Measurements from ENCODE around the gene C3orf38.
"Not testable (repeated sequence)": the region's sequence is repeated elsewhere in the genome, so short reads cannot be mapped to it uniquely, and the experiment has no call there.

Gene C3orf38

DNA sequence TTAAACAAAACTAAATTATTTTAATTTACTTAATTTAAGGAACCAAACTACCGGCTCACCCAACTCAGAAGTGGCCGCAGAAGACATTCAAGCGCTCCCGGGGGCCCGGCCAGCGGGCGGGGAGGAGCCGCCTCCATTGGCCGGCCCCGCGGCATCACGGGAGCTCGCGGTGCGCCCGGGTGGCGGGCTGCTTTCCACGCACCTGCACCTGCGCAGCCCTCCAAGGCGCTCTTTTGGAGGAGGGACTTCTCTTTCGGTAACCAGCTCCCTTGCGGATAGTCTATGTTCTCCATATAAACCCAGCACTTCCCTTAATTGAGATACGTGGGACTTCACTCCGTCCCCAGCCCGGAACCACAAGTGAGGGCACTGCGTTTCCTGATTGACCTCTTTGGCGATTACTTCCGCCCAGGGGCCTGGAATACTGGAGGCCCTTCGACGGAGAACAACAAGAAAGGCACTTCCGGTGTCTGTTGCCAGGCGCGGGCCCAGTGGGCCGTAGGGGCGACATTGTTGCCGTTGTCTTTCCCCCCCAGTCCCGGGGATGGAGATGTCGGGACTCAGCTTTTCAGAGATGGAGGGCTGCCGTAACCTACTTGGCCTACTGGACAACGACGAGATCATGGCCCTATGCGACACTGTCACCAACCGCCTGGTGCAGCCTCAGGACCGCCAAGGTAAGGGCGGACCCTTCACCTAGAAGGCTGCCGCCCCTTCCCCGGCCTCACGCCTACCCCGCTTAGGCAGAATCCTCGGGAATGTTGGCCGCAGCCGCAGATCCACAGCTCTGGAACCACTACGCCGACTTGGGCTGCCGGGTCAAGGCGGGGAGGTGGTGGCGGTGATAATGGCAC, at the start of gene C3orf38:
TSS of gene C3orf38 (plus strand) at position 451 of the 854 bp plus-strand sequence. CDS start at position 545, 94 bp downstream.
- DNase-seq (ENCODE audit: low read depth in 2 of 2) = peak; percentile 56 to 57

DNA sequence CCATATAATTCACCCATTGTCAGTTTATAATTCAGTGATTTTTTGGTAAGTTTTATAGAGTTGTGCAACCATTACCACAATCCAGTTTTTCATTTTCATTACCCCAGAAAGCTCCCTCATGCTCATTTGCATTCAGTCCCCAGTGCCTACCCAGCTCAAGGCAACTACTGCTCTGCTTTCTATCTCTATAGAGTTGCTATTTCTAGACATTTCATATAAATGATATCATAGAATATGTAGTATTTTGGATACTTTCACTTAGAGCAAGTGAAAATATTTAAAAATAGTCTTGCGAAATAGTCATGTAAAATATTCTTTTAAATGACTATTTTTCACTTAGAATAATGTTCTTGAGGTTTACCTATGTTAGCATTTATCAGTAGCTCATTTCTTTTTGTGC, 48.6 kb upstream of the C3orf38 start:
- DNase-seq (ENCODE audit: low read depth in 2 of 2) = no peak

DNA sequence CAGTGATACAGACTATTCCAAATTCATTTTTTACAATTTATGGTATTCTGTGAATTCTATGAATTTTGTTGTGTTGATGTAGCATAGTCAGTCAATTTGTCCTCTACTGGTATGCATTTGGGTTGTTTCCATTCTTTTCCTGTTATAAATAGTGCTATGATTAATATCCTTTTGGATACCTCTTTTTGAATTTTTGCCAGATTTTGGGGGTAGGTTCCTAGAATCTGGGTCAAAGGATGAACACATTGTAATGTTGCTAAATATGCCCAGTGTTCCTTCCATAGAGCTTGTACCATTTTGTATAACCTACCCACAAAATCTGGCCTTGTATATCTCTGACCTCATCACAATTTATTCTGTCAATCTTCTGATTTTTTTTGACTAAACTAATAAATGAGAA, 44.4 kb upstream of the C3orf38 start:
- DNase-seq (ENCODE audit: low read depth in 2 of 2) = no peak

DNA sequence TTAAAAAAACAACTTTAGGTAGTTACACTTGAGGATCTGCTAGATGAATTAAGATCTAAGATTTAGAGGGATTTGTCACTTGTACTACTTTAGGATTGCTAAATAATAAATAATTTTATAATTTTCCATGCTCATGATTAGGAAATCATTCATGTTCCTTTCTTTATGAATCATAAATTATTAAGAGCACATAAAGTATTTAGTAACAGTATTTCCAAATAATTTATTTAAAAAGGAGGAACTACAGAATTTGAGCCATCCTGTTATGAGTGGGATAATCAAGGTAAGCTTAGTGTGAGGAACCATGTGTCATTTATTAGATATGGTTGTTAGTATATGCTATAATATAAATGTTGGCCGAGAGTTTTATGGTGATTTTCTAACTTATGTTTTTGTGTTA, 37.5 kb upstream of the C3orf38 start:
- no peak for DNase-seq (ENCODE audit: low read depth in 2 of 2)

DNA sequence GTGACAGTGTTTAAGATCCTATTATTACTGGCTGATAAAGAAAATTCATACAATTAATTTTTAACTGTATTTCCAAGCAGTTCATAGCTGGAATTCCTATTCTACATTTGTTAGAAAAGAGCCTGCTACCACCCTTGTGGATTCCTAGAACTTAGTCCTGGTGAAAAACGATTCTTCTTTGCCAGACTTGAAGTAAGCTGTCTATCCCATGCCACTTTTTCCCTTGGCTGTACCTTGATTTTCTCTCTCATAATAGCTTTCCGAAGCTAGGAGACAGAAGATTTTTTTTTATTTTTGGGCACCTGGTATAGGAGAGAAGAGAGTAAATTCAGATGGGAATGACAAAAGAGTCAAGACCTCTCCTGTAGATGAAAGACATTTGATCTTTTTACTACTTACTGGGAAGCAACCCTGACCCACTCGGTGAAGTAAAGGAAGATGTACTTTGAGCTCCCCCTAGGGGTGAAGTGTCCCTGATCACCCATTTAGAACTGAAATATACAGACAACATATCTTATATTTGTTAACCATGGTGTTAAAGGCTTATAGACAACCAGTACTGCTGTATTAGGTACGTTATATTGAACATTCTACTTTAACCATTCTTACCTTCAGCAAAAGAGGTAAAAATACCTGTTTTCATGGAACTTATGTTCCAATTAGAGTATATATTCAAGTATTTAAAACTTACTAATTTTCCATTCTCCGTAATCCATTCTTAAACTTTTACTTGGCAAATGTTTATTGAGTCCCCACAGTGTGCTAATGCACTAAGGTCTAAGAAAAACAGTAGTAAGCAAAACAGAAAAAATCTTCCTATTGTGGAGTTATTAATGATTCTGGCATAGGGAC, 36.2 kb upstream of the C3orf38 start:
- DNase-seq (ENCODE audit: low read depth in 2 of 2) = peak; percentile 9 to 49

DNA sequence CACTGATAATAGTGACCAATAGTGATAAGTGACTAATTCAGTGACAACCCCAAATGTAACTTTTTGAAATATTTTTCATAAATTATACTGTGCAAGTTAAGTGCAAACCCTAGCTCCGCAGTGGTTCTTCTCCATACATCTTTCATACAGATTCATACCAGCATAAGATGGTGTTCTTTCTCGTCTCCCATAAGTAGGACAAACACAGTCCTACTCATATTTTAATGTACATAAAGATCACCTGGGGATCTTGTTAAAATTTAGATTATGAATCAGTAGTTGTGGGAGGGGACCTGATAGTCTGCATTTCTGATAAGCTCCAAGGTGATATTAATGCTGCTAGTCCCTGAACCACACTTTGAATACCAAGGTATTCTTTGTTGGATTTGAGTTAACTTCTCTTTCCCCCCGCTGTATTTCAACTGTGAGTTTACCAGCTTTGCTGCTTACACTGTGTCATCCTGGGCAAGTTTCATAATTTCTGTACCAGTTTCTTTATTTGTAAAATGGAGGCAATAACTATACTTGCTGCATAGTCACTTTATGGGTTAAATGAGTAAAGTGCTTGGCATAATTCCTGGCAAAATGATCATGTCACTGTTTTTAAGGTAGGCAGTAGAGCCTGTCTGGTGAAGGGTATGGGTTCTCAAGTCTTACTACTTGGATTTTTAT, 34.7 kb upstream of the C3orf38 start:
- no peak for DNase-seq (ENCODE audit: low read depth in 2 of 2)

DNA sequence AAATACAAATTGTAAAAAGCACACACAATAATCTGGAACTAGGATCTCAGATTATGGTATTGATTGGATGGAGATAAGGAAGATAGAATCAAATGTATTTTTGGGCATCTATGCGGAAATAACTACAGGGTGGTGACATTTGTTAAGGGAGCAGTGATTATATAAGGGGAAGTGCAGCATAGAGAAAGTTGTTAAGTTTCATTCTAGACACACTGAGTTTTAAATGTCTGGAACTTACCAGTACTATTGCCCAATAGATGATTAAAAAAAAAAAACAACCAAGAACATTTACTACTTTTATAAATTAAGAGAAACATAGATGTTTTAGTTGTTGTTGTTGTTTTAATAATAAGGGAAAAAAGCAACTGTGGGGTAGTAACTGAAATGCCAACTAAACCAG, 32.1 kb upstream of the C3orf38 start:
- DNase-seq (ENCODE audit: low read depth in 2 of 2) = no peak

DNA sequence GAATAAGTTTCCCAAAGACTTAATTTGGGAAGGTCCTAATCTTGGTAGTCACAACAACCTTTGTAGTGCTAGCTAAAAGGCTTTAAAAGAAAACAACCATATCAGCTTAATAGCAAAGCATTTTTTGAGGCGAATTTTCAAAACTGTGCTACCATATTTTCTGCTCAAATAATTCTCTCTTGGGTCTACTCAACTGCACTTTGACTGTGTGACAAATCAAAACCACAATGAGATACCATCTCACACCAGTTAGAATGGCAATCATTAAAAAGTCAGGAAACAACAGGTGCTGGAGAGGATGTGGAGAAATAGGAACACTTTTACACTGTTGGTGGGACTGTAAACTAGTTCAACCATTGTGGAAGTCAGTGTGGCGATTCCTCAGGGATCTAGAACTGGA, 31.2 kb upstream of the C3orf38 start:
- DNase-seq (ENCODE audit: low read depth in 2 of 2) = not testable (repeated sequence)

DNA sequence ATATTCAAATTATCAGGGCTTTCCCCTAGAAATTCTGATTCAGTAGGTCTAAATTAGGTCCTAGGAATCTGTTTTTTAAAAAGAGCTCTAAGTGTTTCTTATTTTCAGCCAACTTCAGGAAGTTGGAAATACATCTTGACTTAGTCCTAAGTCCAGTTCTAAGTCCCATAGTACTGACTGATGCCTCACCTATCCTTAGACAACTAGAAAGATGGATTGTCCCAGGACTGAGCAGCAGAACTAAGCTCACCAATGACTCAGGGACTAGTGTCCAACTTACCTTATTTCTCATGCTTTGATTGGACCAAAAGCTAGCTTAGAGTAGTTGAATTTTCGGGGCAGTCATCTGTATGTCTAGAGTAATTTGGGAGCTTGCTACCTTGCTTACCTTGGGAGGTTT, 26.2 kb upstream of the C3orf38 start:
- DNase-seq (ENCODE audit: low read depth in 2 of 2) = no peak

DNA sequence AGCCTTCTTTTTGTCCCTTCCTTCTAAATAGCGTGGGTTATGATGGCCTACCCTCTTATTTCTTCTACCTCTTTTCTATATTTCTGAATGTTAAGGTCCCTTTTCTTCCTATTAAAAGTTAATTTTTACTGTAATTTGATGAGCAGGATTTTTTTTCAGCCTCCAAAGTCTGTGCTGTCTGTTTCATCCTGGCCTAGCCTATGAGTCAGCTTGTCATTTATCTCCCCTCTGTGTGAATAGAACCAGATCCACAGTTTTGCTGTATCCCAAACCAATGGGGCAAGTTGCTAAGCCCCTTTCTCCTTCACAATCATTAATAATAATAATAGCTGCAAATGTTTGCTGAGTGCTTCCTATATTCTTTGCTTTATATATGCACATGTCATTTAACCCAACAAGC, 18.1 kb upstream of the C3orf38 start:
- no peak for DNase-seq (ENCODE audit: low read depth in 2 of 2)

DNA sequence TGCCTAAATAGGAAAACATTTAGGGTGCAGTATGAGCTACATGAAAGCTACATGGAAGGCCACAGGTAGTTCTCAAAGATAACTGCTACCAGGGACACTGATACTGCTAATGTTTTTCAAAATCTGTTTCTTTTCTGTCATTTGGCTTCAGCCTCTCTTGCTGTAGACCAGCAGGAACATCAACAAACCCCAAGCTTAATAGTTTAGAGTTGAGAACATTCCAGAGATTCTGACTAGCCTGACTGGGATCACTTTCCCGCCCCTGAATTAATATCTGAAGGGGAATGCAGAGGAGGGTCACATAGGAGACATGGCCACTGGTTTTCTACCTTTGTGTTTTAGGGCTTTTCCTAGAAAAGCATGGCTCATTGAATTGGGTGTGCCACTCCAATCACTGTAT, 16.9 kb upstream of the C3orf38 start:
- DNase-seq (ENCODE audit: low read depth in 2 of 2) = no peak

DNA sequence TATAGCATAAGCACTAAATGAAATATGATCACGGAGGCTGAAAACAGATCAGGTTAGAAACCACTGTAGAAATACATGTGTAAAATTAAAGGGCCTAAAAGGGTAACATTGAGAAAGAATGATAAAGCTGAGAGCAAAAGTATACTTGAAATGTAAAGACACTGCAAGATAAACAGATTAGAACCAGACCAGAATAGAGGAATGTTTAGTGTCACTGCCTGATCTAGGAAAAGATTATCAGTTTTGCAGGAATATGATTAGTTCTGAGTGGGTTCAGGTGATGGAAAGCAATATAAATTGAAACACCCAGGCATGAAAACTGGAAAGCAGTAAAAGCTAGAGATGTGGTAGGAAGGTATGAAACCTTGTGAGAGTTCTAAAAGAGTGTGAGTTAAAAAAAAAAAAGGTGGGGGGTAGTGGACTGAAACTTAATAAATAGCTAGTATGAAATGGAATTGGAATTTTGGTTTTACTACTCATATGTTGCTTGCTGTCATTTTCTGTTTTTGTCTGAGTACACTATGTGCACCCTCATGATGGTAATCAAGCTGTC, 16.0 kb upstream of the C3orf38 start:
- DNase-seq (ENCODE audit: low read depth in 2 of 2) = no peak

DNA sequence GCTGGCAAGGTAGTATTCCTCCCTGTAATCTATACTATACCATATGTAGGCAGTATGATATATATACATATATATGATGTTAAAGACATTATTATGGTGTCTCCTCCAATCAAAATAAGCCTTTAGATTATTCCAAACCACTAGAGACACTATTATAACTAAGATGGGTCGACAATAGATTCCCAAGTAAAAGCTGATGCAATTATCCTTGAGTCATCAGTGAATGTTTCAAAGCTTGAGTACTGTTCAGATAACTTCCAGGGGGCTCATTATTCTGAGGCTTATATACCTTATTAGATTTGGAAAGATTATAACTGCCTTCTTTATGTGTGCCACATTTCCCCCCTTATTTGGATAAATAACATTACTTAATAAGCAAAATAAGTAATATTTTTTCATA, 11.9 kb upstream of the C3orf38 start:
- DNase-seq (ENCODE audit: low read depth in 2 of 2) = no peak

DNA sequence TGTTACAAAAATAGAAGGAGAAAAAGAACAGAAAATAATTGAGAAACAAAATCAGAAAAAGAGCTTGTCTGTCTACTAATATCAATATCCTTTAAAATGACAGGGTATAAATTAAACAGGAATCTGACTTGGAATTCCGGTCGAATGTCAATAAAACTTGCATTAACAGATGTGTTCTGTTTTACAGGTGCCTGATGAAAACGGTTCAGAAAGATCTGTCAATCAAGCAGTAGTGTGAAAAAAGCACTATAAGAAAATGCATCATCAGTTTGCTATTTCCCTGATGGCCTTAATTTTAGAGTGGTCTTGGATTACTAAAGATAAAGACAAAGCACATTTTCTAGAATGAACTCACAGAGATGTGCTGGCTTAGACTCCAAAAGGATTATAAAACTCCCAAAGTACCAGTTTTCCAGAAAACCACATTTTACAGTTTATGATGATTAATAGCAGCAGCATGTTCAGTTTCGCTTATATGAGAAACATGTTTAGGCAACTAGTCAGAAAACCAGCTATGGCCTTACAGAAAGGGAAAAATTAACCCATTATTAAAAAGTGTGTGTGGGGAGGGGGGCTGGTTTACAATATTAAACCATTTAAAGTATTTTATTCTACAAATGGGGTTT, 8.2 kb upstream of the C3orf38 start:
- no peak for DNase-seq (ENCODE audit: low read depth in 2 of 2)

DNA sequence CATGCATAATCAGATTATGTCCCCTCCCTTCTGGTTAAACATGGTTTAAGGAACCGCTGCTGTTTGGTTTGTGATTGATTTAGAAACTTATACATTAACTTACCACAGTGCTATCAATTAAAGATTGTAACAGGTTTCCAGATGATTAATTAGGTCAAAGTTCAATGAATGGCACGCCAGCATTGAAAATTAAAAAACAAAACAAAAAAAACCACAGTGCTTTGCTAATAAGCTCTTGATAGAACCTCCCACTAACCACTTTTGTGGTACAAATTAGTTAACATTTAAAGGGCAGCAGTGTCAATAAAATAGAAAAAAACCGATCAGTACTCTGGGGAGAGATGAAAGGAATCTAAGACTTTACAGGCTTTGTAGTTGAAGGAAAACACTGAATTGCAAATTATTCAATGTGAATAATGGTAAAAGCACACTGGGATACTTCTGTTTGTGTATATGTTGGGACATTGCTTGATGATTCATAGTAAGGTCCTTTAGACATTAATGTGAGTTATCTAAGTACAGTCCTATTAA, 7.6 kb upstream of the C3orf38 start:
- DNase-seq (ENCODE audit: low read depth in 2 of 2) = no peak

DNA sequence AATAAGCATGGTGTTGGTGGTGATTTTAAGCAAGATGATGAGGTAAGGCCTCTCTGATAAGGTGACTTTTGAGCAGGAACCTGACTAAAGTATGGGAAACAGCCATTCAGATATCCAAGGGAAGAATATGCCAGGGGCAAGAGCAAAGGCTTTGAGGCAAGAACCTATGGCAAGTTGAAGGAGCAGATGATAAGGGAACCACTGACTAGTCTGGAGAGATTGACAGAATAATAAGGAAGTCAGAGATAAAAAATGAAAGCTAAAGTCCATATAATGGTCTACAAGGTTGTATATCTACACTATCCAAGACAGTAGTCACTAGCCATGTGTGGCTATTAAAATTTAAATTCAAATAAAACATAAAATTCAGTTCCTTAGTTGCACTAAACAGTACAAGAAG, 2.5 kb upstream of the C3orf38 start:
- DNase-seq (ENCODE audit: low read depth in 2 of 2) = no peak

DNA sequence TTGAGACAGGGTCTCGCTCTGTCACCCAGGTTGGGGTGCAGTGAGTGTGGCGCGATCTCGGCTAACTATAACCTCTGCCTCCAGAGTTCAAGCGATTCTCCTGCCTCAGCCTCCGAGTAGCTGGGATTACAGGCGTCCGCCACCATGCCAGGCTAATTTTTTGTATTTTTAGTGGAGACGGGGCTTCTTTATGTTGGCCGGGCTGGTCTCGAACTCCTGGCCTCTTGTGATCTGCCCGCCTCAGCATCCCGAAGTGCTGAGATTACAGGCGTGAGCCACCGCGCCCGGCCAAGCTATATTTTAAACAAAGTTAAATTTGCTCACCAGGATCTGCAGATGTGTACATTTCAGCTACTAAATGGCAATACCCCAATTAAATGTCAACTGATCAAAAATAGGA, 1.1 kb upstream of the C3orf38 start:
- DNase-seq (ENCODE audit: low read depth in 2 of 2) = no peak

DNA sequence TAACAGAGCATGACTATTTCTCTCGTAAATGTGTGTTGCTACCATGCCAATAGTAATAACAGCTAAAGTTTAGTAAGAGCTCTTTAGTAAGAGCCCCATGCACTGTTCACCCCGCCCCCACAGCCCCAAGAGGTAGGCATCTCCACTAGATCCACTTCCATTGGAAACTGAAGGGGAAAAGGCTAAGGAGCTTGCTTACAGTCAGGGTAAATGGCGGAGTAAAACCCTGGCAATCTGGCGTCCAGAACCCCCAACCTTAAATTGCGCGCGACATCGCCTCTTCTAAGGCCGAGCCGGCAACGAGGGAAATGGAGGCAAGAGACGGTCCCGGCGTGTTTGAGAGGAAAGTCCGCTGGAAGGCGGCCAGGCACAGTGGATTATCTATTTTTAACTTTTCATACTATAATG, 654 bp upstream of the C3orf38 start:
- DNase-seq (ENCODE audit: low read depth in 2 of 2) = peak in 1 of 2 donors; percentile 38

DNA sequence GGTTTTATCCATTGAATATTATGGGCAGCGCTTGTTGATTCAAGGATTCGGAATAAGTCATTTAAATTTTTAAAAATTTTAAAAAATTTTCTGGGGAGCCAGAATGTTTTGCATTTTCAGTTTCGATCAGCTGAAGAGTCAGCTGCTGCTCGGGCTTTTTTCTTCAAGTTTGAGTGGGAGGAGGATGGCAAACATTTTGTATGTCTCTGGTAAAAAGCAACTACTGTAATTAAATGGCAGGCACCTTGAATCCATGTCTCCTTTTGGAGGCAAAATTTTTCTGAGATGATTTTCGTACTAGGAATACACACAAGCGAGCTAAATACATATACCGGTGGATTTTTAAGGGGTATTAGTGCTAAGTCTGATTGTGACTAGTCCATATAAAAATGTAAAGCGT, 612 bp downstream of the C3orf38 start:
- peak in 1 of 2 donors; percentile 12 for DNase-seq (ENCODE audit: low read depth in 2 of 2)

DNA sequence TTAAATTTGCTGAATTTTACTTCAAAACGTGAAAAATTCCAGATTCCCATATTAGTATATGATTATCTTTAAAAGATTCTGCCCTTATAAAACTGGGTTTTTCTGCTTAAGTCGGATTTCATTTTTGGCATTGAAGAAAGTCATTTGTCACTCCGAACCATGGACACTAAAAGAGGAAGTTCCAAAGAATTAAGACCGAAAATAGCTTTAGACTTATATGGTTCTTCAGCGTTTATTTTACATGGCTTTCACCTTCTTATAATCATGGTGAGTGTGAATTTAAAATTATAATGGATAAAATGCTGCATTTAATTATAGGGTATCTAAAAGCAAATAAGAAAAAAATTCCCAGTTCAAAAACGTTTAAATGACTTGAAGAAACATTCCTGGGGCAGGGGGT, 1.0 kb downstream of the C3orf38 start:
- DNase-seq (ENCODE audit: low read depth in 2 of 2) = no peak

DNA sequence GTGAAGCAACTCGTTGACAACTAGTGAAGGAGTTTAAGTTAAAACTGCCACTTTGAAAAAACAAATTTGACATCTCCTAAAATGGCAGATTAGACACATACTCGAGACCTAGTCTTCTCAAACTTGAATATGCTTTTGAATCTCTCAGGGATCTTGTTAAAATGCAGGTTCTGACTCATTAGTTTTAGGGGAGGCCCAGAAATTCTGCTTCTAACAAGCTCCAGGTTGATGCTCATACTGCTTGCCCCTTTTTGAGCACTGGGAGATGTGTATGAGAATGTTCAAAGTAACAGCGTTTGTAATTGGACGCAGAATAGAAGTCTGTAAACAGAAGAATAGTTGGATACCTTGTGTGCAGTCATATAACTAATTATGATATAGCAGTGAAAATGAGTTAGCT, 1.6 kb downstream of the C3orf38 start:
- peak in 1 of 2 donors; percentile 1 for DNase-seq (ENCODE audit: low read depth in 2 of 2)
